Stimulated activated naive CD8-positive, alpha-beta T cell treated with anti-CD3 and anti-CD28 coated beads, Interleukin-15, Interleukin-2, amounts not matched to agents 100 U/mL and 50 U/mL, for 24 hours (primary cell): ENCODE data around the gene C13orf46.
"Not testable (repeated sequence)": the region's sequence is repeated elsewhere in the genome, so short reads cannot be mapped to it uniquely, and the experiment has no call there.

Experiments
- ATAC-seq: fragments of 150-1000 bp; cut with Tn5 transposase; one replicate; pipeline ENCODE4 v1.10.0; 2021
- DNase-seq: peaks from one replicate; pipeline ENCODE4 v3.0.0; 2021

C13orf46 gene

DNA sequence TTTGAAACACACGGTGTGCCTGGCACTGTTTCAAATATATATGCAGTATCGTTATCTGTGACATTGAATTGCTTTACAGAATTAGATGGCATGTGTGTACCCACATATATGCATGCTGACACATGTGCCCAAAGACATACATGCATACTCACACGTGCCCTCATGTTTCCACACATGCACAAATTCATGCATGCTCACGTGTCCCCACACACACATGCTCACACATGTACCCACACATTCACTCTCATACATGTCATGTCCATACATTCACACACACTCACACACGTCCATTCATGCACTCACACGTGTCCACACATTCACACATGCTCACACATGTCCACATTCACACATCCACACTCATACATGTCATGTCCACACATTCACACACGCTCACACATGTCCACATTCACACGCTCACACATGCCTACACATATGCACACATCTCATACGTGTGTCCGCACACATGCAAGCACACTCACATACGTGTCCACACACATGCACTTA lies 17.9 kb upstream of the C13orf46 start:
- no peak for DNase-seq
- no peak for ATAC-seq

DNA sequence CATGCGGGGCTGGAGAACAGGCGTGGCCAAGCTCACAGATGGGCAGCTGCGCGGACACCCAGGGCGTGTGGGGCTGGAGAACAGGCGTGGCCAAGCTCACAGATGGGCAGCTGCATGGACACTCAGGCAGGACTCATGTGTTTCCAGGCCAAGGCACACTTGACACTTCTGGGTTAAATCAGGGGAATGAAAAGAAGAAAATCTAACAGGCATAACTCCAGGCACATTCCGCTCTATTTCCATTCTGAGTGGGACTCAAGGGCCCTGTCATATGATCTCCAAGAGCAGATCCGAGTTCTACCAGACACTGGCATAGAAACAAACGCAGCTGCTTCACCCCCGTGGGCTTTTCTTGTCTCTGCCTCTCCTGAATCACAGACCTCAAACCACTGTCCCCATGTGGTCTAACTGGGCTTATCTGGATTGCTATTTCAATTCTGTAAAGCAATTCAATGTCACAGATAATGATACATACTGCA lies 17.4 kb upstream of the C13orf46 start:
- DNase-seq = no peak
- no peak for ATAC-seq

- no peak for DNase-seq
- ATAC-seq = no peak
These were observed 16.5 kb upstream of the C13orf46 start for GRCh38 chr13:113990321-113990837.

- DNase-seq = no peak
- no peak for ATAC-seq
These were observed 15.9 kb upstream of the C13orf46 start for GRCh38 chr13:113989585-113990300.

DNA sequence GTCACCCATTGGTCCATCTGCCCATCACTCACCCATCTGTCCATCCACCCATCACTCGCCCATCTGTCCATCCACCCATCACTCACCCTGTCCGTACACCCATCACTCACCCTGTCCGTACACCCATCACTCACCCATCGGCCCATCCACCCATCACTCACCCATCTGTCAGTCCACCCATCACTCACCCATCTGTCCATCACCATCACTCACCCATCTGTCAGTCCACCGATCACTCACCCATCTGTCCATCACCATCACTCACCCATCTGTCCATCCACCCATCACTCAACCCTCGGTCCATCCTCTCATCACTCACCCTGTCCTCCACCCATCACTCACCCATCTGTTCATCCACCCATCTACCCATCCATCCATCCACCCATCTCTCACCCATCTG lies 15.0 kb upstream of the C13orf46 start:
- ATAC-seq, DNase-seq: not testable (repeated sequence)

DNA sequence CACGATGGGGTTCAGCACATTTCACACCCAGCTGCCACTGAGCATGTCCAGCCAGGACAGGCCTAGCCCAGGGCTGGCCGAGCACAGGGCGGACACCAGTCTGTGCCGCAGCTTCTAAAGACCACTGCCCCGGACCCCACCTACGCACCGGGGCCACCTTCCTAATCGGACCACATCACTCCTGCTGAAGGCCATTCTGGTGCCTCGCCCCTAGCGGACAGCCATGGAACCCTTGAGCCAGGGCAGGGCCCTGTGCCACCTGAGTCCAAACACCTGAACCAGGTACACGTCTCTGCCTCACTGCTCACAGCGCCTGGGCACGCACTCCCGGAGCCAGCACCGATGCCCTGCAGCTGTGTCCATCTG lies 8.4 kb upstream of the C13orf46 start:
- ATAC-seq = no peak
- no peak for DNase-seq

- ATAC-seq = no peak
- no peak for DNase-seq
These were observed 7.9 kb upstream of the C13orf46 start for GRCh38 chr13:113981611-113982295.

DNA sequence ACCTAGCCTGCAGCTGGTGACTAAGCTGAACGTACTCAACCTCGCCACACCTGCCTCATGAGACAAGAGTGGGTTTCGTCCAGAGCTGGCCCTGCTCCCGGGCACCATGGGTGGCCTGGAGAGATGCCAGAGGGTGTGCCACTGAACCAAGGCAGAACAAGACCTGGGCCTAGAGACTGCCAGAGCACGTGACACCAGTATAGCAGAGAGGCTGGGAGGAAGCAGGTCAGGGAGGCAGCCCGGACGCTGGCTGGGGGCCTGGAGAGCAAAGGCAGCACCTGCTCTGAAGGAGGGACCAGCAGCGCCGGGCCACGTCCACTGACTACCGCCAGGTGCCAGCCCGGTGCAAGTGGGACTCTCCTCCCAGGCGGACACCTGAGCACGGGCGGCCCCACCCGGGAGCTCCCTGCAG lies 7.3 kb upstream of the C13orf46 start:
- DNase-seq = no peak
- ATAC-seq = no peak

DNA sequence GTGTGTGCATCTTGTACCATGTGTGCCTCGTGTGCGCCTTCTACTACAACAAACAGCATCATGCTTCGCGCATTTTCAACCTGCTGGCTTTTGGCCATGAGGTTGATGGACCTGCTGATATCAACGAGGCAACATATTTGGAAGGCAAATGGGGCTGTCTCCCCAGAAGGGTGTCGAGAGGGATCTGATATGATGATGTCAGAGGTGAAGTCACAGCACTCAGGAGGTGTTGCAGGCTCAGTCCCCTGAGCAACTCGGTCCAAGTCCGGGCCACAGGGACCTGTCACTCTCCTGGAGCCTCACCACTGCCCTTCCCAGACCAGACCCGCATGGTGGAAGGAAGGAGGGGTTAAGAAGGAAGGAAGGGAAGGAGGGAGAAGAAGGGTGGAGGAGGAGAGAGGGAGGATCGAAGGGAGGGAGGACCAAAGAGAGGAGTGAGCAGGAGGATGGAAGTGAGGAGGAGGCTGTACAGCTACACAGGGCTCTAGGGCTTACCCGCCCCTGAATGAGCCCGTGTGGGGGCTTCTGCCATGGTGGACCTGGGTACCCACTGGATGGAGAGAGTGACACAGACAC lies 6.7 kb upstream of the C13orf46 start:
- ATAC-seq (no peak), DNase-seq (no peak)

GRCh38 chr13:113979791-113980471 lies 6.1 kb upstream of the C13orf46 start:
- peak; percentile 7 for ATAC-seq
- no peak for DNase-seq

- DNase-seq (no peak), ATAC-seq (no peak)
These were observed 5.0 kb upstream of the C13orf46 start for GRCh38 chr13:113978741-113979481.

DNA sequence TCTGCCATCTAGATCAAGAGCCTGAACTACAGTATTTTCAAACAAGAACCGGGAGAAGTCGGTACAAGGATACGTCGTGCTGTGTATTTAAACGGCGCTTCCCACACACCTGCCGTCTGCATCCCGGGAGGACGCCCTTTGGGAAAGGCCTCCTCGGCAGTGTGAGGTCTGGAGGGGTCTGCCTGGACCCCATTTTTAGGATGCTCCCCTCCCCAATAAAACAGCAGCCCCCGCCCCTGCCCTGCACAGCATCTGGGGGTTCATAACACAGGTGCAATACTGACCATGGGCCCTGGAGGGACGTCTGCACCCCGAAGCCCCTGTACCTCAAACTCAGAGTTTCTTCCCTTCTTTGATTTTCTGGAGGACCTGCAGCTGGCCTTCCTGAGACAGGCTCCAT lies 4.1 kb upstream of the C13orf46 start:
- no peak for ATAC-seq
- DNase-seq = no peak

GRCh38 chr13:113976711-113977684 lies 3.1 kb upstream of the C13orf46 start:
- no peak for ATAC-seq
- DNase-seq = no peak

GRCh38 chr13:113975416-113975815 lies 1.5 kb upstream of the C13orf46 start:
- ATAC-seq = no peak
- DNase-seq = no peak

DNA sequence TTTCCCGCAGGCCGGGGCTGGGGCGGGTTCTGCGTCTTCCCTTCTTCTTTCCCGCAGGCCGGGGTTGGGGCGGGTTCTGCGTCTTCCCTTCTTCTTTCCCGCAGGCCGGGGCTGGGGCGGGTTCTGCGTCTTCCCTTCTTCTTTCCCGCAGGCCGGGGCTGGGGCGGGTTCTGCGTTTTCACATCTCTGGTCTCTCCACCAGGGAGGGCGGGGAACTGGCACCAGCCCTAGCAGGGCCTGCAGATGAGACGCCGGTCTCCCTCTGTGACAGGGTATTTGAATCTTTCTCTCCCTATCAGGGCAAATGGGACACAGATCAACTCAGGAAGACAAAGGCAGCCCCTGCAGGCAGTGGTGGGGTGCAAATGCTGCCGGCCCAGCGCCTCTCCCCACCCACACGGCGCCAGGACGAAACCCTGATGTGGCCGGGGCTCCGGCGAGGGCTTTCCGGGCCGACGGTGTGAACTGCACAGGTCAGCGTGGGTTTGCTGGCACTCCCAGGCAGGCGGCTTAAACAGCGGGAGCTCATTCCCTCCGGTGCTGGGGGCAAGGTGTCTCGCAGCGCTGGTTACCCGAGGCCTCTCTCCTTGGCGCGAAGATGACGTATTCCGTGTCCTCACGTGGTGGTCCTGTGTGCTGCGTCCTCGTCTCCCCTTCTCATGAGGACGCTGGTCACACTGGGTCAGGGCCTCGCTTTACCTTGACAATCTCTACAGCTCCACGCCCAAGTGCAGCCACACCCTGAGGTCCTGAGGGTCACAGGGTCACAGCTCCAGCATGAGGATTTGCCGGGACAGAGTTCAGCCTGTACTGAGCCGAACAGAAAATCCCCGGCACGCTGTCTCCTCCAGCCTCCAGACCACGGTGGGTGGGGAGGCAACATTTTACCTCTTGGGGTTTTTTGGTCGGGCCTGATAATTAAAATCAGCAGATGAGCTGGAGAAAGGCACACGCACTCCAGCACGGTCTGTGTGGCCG lies 717 bp upstream of the C13orf46 start:
- DNase-seq (no peak), ATAC-seq (no peak)

GRCh38 chr13:113972451-113973217 lies 1.2 kb downstream of the C13orf46 start:
- ATAC-seq (no peak), DNase-seq (no peak)

GRCh38 chr13:113971471-113972231 lies 2.2 kb downstream of the C13orf46 start:
- DNase-seq (no peak), ATAC-seq (no peak)
